Mucosa of rectum (tissue), 2 donors: ENCODE data around the gene AGPAT4.

Experiments used
- H3K27ac ChIP-seq, 2 donors: one replicate each; pipeline ENCODE4 v1.7.0; 2013; ENCODE audit warnings: inconsistent platforms in 2 of 2, low read depth in 2 of 2, low read length in 2 of 2
- H3K27me3 ChIP-seq, 2 donors: one replicate each; pipeline ENCODE4 v1.7.0; 2013; ENCODE audit warnings: low read length in 2 of 2; ENCODE audit not compliant: control insufficient read depth in 2 of 2, insufficient read depth in 2 of 2
- H3K36me3 ChIP-seq, 2 donors: one replicate each; pipeline ENCODE4 v1.7.0; 2013; ENCODE audit warnings: low read length in 2 of 2; ENCODE audit not compliant: control insufficient read depth in 2 of 2, insufficient read depth in 2 of 2
- H3K4me1 ChIP-seq, 2 donors: one replicate each; pipeline ENCODE4 v1.7.0; 2013; ENCODE audit warnings: low read length in 2 of 2, mild to moderate bottlenecking in 1 of 2; ENCODE audit not compliant: control insufficient read depth in 2 of 2, insufficient read depth in 2 of 2
- H3K4me3 ChIP-seq, 2 donors: one replicate each; pipeline ENCODE4 v1.7.0; 2013; ENCODE audit warnings: low read length in 2 of 2
- H3K9ac ChIP-seq, 2 donors: one replicate each; pipeline ENCODE4 v1.7.0; 2013; ENCODE audit warnings: low read length in 2 of 2, low read depth in 1 of 2, mild to moderate bottlenecking in 1 of 2
- H3K9me3 ChIP-seq, 2 donors: one replicate each; pipeline ENCODE4 v1.7.0; 2013; ENCODE audit warnings: low read length in 2 of 2; ENCODE audit not compliant: control insufficient read depth in 2 of 2
- donor health status: healthy.
- donor health status: Normal muscosa, but diverticular disease.

The AGPAT4 gene

DNA sequence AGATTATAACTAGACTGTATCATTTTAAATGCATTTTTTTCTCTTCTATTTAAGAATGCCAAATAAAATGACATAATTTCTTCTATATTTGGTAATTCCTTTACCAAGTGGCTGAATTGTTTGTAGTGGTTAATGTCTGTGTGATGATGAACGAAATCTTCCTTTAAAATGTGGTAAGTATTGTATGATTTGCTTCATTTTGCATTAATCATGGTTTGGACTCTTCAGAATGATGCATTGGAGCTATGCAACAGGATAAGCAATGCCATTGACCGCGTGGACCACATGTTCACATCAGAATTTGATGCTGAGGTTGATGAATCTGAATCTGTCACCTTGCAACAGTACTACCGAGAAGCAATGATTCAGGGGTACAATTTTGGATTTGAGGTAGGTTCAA lies 182.7 kb downstream of the AGPAT4 start:
- no peaks in the 10 kb centered on the region for H3K4me1 ChIP-seq
- H3K9me3 ChIP-seq: no peaks in the 10 kb centered on the region
- no peaks in the 10 kb centered on the region for H3K27me3 ChIP-seq
- H3K4me3 ChIP-seq: no peak overlapping the region
- H3K27ac ChIP-seq: no peak overlapping the region
- peaks cover 53 to 60% of the 10 kb centered on the region in 2 donors for H3K36me3 ChIP-seq
- no peak overlapping the region for H3K9ac ChIP-seq

GRCh38 chr6:161088676-161089328 lies 185.1 kb downstream of the AGPAT4 start:
- H3K9me3 ChIP-seq: no peaks in the 10 kb centered on the region
- no peaks in the 10 kb centered on the region for H3K27me3 ChIP-seq
- peaks cover 62 to 65% of the 10 kb centered on the region in 2 donors for H3K36me3 ChIP-seq
- H3K27ac ChIP-seq: no peak overlapping the region
- no peaks in the 10 kb centered on the region for H3K4me1 ChIP-seq
- H3K4me3 ChIP-seq: no peak overlapping the region
- no peak overlapping the region for H3K9ac ChIP-seq

GRCh38 chr6:161085246-161085645 lies 188.6 kb downstream of the AGPAT4 start:
- H3K4me1 ChIP-seq: no peaks in the 10 kb centered on the region
- H3K36me3 ChIP-seq: peaks cover 63 to 78% of the 10 kb centered on the region in 2 donors

DNA sequence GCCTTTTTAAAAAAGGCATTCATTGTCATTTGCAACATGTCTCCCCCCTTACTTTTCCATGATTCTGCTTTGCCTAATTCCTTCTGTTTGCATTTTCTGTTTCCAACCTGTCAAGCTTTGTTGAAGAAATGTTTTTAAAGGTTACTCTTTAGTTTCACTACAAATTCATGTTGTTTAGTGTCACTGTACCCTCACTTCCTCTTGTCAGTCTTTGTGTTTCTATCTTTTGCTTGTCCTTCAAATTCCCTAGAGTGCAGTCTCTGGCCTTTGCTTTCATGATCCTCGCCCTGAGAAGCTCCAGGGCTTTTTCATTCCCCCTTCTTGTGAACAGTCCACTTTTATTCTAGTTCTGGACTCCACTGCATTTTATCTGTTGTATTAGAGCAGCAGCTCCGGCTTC lies 191.6 kb downstream of the AGPAT4 start:
- Histone ChIP-seq H3K27ac (no peak overlapping the region), H3K36me3 (peaks cover 45 to 56% of the 10 kb centered on the region in 2 donors), H3K27me3 (no peaks in the 10 kb centered on the region), H3K9ac (no peak overlapping the region), H3K4me3 (no peak overlapping the region), H3K9me3 (no peaks in the 10 kb centered on the region), H3K4me1 (no peaks in the 10 kb centered on the region)

More at GRCh38 chr6:161085246-161085645, 188.6 kb downstream of the AGPAT4 start:
- Histone ChIP-seq H3K9ac (no peak overlapping the region), H3K27me3 (no peaks in the 10 kb centered on the region), H3K27ac (no peak overlapping the region), H3K4me3 (no peak overlapping the region), H3K9me3 (no peaks in the 10 kb centered on the region)

DNA sequence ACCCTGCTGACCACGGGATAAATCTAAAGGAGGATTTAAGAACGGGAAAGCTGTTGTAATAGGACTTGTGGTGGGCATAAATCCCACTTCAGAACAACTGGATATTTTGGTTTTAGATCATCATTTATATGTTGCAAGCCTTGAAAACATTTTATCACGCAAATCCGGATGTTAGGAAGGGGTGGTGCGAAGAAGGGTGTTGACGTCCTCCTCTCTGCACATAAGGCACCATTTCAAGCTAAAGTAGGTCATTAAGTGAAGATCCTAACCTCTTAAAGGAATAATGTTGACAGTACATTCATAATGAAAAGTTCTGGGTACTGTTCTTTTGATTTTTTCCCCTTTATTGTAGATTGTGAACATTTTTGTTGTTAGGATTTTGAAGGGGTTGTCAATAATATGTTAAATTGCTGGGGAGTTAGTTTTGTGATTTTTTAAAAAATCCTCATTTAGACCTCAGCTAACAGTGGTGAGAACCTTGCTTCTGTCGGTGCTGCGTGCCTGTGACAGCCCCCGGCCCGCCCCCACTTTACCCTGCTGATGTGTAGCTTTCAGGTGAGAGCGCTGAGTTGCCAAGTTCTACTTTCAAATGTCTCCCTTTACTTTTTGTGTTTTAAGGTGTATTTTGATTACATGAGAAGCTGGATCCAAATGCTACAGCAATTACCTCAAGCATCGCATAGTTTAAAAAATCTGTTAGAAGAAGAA lies 193.4 kb downstream of the AGPAT4 start:
- Histone ChIP-seq H3K27ac (no peak overlapping the region), H3K4me1 (no peaks in the 10 kb centered on the region), H3K9me3 (no peaks in the 10 kb centered on the region), H3K9ac (no peak overlapping the region), H3K27me3 (no peaks in the 10 kb centered on the region), H3K4me3 (no peak overlapping the region), H3K36me3 (peaks cover 34 to 46% of the 10 kb centered on the region in 2 donors)
